Neutrophil (primary cell): ENCODE measurements around the gene G6PD.
A peak's percentile ranks its signal among the peaks of the same experiment; 100 is the strongest.

ENCODE experiments used
- H3K27ac ChIP-seq: fragments of 200-600 bp; sonication (generic); 2 replicates; pipeline ENCODE4 v1.5.1; 2016; ENCODE audit warnings: mild to moderate bottlenecking, moderate library complexity
- H3K27me3 ChIP-seq: fragments of 200-600 bp; sonication (generic); 2 replicates; pipeline ENCODE4 v1.6.0; 2016; ENCODE audit warnings: mild to moderate bottlenecking
- H3K36me3 ChIP-seq: fragments of 200-600 bp; sonication (generic); 2 replicates; pipeline ENCODE4 v1.5.1; 2017
- H3K4me1 ChIP-seq, 2 experiments: fragments of 200-600 bp in 1 of 2; sonication (generic) in 1 of 2; 1 replicate in 1 of 2; 2 replicates in 1 of 2; pipeline versions ENCODE4 v1.5.1 to v1.6.1; 2013 to 2016; ENCODE audit warnings: low read depth in 1 of 2, low read length in 1 of 2, mild to moderate bottlenecking in 1 of 2, moderate library complexity in 1 of 2; ENCODE audit not compliant: control insufficient read depth in 1 of 2, insufficient read depth in 1 of 2
- H3K4me3 ChIP-seq, 2 experiments: fragments of 200-600 bp in 1 of 2; sonication (generic) in 1 of 2; 1 replicate in 1 of 2; 2 replicates in 1 of 2; pipeline ENCODE4 v1.5.1; 2013 to 2016; ENCODE audit warnings: low read depth in 1 of 2, low read length in 1 of 2, mild to moderate bottlenecking in 1 of 2, moderate library complexity in 1 of 2
- H3K9me3 ChIP-seq: fragments of 200-600 bp; sonication (generic); 2 replicates; pipeline ENCODE4 v1.5.1; 2016
- CTCF ChIP-seq: fragments of 200-600 bp; sonication (generic); IDR thresholded peaks from 2 replicates; pipeline ENCODE4 v1.5.1; 2016; ENCODE audit warnings: antibody characterized with exemption

G6PD gene

GRCh38 chrX:154525606-154526490 lies 20.8 kb downstream of the G6PD start:
- no peaks in the 10 kb centered on the region for H3K27me3 ChIP-seq
- H3K36me3 ChIP-seq, result peaks cover 9% of the 10 kb centered on the region
- H3K4me3 ChIP-seq, result no peak overlapping the region
- peaks cover 10% of the 10 kb centered on the region in 2 experiments for H3K4me1 ChIP-seq
- no peak overlapping the region for H3K27ac ChIP-seq
- TF ChIP-seq CTCF, result no peak
- H3K9me3 ChIP-seq, result no peaks in the 10 kb centered on the region

GRCh38 chrX:154519389-154519788 lies 27.3 kb downstream of the G6PD start:
- Histone ChIP-seq H3K27me3 (no peaks in the 10 kb centered on the region), H3K36me3 (no peaks in the 10 kb centered on the region), H3K4me1 (peaks cover 13 to 14% of the 10 kb centered on the region in 2 experiments), H3K27ac (no peak overlapping the region), H3K9me3 (no peaks in the 10 kb centered on the region), H3K4me3 (no peak overlapping the region)
- no peak for TF ChIP-seq CTCF

- H3K27ac ChIP-seq, result no peak overlapping the region
- H3K4me3 ChIP-seq, result no peak overlapping the region
- no peaks in the 10 kb centered on the region for H3K9me3 ChIP-seq
- no peaks in the 10 kb centered on the region for H3K36me3 ChIP-seq
- no peaks in the 10 kb centered on the region for H3K27me3 ChIP-seq
- peaks cover 13 to 14% of the 10 kb centered on the region in 2 experiments for H3K4me1 ChIP-seq
- TF ChIP-seq CTCF, result no peak
Observed at GRCh38 chrX:154517101-154517781, 29.4 kb downstream of the G6PD start.

- no peaks in the 10 kb centered on the region for H3K9me3 ChIP-seq
- no peaks in the 10 kb centered on the region for H3K36me3 ChIP-seq
Observed at GRCh38 chrX:154516656-154517100, 30.0 kb downstream of the G6PD start.

More at GRCh38 chrX:154516656-154517100, 30.0 kb downstream of the G6PD start:
- TF ChIP-seq CTCF, result no peak
- Histone ChIP-seq H3K4me3 (peak overlapping the region; percentile 64 to 68), H3K27ac (peak overlapping the region; percentile 89), H3K4me1 (peaks cover 13 to 14% of the 10 kb centered on the region in 2 experiments), H3K27me3 (no peaks in the 10 kb centered on the region)
